ENCODE data around the gene TMEM147.
A peak's percentile ranks its signal among the peaks of the same experiment; 100 is the strongest.

Gene TMEM147, protein sequence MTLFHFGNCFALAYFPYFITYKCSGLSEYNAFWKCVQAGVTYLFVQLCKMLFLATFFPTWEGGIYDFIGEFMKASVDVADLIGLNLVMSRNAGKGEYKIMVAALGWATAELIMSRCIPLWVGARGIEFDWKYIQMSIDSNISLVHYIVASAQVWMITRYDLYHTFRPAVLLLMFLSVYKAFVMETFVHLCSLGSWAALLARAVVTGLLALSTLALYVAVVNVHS

DNA sequence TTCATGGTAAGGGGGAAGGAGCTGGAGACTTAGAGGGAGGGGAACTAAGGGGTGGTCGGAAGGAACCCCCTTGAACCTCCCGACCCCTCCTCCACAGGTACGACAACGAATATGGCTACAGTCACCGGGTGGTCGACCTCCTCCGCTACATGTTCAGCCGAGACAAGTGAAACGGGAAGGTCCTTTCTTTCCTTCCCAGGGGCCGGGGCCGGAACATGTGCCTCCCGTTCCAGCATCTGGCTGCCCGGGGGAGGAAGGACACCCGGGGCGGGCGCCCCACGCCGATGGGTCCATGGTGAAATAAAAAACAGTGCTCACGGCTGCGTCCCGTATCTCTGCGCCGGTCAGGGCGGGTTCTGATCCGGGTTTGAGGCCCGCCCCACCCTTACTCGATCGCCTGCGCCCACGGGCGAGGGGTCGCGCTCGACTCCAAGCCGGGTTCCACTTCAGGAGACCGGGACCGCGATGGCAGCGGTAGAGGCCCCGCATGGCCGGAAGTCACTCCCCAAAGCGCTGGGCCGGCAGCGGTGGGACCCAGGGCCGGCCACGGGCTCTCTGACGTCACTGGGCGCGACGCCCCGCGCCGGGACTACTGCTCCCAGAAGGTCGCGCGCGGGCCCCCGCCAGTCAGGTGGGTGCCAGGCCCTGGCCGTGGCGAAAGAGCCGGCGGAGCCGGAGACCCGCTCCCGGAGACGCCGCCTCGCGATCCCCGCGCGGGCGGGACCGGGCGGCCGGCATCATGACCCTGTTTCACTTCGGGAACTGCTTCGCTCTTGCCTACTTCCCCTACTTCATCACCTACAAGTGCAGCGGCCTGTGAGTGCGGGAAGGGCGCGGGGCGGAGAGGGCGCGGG, at the start of gene TMEM147:
TMEM147 (plus strand) TSS at position 626 of the 854 bp plus-strand sequence; CDS start at position 740, 114 bp downstream.
- peak; percentile 53 to 77 for DNase-seq (ENCODE audit: low read depth in 1 of 2, low spot score in 1 of 2)

DNA sequence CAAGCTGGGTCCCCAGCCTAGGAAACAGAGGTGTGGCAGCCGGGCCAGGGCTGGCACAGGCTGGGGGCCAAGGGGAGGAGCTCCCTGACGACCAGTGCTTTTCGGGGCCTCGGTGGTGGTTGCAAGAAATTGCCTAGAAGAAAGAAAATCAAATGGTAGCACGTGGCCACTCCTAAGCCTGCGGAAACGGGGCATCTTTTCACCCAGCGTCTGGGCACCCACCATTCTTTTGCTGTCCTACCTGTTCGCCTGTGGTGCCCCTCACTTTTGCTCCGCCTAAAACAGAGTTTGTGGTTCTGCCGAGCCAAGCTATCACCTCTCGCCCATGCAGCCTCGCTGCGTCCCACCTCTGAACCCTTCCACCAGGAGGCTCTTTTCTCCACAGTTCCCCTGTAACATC, 48.0 kb upstream of the TMEM147 start:
- no peak for DNase-seq (ENCODE audit: low read depth in 1 of 2, low spot score in 1 of 2)

DNA sequence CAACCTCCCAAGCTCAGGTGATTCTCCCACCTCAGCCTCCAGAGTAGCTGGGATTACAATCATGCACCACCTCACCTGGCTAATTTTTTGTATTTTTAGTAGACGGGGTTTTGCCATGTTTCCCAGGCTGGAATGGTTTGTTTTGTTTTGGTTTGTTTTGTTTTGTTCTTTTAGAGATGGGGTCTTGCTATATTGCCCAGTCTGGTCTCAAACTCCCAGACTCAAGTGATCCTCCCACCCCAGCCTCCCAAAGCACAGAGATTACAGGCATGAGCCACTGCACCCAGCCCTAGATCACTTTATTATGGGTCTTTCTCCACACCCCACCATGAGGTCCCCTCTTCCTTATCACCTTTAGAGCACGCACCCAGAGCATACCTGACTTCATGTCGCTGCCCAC, 47.2 kb upstream of the TMEM147 start:
- no peak for DNase-seq (ENCODE audit: low read depth in 1 of 2, low spot score in 1 of 2)

DNA sequence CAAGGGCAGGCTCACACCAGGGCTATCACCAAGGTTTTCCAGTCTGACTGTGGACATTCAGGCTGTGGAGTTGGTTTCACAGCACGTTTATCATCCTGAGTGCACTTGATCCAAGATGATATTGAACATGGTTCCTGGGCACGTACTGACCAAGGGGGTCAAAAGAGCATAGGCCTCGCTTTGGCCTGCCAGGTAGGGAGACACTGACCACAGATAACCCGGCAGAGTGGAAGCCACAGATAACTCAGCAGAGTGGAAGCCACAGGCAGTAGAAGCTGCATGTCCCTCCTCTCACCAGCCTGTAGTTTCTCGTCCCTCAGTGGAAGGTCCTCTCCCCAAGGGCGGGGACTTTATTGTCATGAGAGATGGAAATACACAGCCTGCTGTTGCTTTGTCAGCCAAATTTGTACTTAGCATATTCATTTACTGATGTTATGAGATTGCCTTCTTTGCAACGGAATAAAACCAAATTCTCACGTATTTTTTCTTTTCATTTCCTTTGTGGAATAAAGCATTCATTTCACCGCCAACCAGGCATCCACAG, 46.4 kb upstream of the TMEM147 start:
- no peak for DNase-seq (ENCODE audit: low read depth in 1 of 2, low spot score in 1 of 2)

DNA sequence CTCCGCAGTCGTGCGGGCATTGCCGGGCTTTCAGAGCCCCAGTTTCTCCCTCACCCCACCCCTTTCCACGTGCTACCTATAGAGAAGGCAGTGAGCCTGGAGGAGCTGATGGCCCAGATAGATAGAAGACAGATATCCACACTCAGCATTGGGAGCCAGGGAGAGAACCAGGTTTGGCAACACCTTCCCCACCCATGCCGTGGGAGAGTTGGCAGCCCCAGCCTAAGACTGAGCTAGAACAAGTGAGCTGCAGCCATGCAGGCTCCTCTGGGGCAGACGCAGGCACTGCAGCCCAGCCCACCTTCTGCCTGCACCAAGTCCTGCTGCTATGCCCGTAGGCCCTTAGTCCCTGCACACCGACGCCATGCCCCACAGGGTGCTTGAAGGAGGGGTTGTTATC, 44.8 kb upstream of the TMEM147 start:
- DNase-seq (ENCODE audit: low read depth in 1 of 2, low spot score in 1 of 2), result no peak

DNA sequence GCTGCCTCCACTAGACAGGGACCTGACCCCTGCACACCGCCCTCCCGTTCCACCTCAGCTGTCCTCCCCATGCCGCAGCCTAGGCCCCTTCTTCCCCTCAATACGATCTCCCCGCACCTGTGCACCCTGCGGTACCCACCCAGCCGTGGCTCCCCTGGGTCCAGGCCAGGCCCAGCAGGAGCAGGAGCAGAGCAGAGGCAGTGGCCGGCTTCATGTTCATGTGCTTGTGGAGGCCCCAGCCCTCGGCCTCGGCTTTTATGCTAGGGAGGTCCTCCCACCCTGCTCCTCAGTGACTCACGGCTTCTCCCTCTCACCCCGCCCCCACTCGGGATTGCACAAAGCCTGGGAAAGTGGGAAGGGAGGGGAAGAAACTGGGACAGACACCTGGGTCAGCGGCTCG, 43.7 kb upstream of the TMEM147 start:
- DNase-seq (ENCODE audit: low read depth in 1 of 2, low spot score in 1 of 2), result no peak

DNA sequence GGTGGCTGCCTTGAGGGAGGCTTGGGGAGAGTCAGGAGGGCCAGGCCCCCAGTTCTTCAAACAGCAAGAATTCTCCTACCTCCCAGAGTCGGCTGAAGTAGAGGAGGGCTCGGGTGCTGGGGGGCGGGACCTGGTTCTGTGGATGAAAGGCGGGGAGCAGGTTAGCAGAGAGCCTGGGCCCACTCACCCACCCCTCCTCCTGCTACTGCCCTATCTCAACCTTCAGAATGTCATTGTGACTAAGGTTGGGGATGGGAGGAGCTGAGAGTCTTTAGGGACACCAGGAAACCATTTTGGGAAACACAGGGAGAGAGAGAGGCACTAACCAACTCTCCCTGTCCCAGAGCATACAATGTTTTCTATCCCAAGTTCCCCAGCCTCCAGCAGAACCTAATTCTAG, 42.7 kb upstream of the TMEM147 start:
- DNase-seq (ENCODE audit: low read depth in 1 of 2, low spot score in 1 of 2), result no peak

DNA sequence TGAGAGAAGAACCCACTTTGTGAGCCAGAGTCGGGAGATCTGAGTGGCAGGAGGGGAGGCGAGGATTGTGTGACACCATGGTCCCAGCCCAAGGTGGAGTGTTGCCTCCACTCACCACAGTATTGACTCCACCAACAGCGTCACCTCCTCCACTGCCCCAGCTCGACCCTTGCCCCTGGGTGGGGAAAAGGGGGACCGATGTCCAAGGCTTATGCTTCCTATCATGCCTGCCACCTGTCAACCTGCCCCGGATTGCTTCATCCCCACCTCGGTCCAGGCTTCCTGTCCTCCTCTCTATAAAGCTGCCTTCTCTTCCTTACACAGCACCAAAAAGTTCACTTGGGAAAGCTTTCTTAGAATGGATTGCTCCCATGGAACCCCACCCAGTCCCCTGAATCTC, 39.4 kb upstream of the TMEM147 start:
- DNase-seq (ENCODE audit: low read depth in 1 of 2, low spot score in 1 of 2), result no peak

DNA sequence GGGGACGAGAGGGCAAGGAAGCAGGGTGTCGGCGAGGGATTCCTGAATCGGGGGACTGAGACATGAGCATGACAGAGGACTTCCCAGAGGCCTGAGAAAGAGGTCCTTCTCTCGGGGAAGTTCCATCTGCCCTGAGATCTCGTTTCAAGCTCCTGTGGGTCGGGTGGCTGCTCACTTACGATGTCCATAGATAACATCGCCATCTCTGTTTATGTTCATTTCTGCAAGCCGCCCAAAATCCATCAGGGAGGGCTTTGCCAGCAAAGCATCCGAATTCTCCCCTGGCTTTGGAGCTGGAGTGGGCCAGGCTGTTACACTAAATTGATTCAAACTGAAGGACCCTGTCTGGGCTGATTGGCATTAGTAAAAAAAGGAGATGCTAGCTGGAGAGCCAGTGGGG, 37.9 kb upstream of the TMEM147 start:
- DNase-seq (ENCODE audit: low read depth in 1 of 2, low spot score in 1 of 2), result no peak

DNA sequence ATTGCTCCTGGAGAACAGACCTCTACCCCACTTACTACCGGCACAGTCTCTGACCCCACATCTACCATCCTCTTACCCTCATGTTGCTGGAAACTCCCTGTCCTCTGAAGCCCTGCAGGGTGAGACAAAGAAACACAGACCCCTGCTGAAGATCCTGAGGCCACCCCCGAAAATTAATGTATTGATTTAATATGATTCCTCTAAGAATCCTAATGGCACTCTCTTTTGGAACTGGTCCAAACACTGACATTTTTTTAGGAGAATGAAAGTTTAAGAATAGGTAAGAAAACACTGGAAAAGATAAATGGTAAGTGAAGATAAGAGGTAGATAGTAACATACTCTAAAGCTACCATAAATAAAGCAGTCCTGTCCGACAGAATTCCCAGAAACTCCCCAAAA, 37.3 kb upstream of the TMEM147 start:
- no peak for DNase-seq (ENCODE audit: low read depth in 1 of 2, low spot score in 1 of 2)

DNA sequence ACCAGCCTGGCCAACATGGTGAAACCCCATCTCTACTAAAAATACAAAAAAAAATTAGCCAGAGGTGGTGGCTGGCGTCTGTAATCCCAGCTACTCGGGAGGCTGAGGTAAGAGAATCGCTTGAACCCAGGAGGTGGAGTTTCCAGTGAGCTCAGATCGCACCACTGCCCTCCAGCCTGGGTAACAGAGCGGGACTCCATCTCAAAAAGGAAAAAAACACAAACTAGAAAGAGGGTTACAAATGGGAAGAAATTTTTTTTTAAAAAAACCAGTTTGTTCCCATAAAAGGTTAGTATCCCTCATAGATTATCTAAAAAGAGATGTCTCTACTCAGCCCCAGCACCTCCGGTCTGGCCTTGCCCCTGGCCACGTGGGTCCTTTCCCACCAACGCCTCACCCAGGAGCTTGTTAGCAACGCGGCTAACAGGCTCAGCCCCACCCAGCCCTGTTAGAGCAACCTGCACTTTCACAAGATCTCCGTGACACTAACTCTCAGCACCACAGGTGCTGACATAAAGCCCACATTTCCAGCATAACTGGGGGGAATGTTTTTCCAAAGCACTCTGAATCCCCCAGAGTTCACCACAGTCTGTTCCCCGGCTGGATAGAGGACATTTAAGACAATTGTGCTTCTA, 36.3 kb upstream of the TMEM147 start:
- no peak for DNase-seq (ENCODE audit: low read depth in 1 of 2, low spot score in 1 of 2)

DNA sequence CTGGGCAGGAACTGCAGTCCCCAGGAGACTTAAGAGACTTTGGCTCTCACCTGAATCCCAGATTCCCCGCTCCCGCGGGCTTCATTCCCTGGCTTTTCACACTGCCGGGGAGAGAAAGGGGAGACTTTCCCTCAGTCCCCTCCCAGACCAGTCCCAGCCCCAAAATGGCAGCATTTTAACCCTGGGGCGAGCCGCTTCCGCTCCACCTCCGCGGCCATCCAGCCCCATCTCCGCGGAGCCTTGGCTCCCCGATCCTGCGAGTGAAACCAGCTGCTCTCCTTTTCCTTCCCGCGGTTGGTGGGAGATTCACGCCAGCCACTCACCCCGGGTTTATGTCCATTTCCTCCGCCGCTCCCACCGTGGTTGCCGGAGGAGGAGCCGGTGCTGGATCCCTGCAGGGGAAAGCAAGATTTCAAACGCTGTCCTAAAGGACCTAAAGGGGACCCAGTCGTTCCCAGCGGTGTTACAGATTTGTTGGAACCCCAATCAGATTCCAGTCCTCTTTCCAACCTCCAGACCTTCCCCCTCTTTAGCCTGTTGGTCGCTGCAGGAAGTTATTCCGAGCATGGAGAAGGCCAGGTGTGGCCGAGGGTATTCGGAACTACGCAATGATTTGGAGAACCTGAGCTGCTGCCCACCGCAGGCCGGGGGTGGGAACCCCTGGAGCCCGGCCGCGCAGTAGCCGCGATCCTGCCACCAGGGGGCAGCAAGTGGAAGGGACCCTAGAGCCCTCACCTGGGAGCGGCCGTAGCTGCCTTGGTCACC, 35.4 kb upstream of the TMEM147 start:
- DNase-seq (ENCODE audit: low read depth in 1 of 2, low spot score in 1 of 2), result peak; percentile 42 to 69

DNA sequence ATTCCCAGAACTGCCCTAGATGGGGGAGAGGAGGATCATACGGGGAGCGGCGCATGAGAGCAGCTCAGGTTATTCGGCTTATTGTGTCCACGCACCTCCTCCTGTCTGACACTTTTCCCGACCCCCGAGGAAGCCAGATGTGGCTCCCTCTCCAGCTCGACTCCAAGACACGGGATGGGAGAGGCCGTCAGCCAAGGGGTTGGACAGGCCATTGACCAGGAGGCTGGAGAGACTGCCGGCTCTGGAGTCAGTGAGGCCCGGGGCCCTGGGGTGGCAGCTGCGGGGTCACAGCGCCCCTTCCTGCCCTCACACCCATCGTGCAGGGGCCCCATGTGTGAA, 34.8 kb upstream of the TMEM147 start:
- DNase-seq (ENCODE audit: low read depth in 1 of 2, low spot score in 1 of 2), result no peak

DNA sequence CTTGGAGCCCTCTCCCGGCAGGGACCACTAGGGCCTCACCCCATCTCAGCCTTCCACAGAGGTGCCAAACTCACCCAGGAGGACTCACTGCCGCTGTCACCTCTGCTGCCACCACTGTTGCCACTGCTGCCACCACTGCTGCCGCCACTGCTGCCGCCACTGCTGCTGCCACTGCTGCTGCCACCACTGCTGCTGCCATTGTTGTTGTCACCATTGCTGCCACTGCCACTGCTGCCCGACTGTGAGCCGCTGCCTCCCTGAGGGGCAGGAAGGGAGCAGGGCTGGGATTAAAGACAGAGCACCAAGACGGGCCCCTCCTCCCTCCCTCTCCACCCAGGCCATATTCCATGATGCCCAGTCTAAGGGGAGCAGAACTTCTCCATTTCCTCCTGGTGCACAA, 34.1 kb upstream of the TMEM147 start:
- no peak for DNase-seq (ENCODE audit: low read depth in 1 of 2, low spot score in 1 of 2)

DNA sequence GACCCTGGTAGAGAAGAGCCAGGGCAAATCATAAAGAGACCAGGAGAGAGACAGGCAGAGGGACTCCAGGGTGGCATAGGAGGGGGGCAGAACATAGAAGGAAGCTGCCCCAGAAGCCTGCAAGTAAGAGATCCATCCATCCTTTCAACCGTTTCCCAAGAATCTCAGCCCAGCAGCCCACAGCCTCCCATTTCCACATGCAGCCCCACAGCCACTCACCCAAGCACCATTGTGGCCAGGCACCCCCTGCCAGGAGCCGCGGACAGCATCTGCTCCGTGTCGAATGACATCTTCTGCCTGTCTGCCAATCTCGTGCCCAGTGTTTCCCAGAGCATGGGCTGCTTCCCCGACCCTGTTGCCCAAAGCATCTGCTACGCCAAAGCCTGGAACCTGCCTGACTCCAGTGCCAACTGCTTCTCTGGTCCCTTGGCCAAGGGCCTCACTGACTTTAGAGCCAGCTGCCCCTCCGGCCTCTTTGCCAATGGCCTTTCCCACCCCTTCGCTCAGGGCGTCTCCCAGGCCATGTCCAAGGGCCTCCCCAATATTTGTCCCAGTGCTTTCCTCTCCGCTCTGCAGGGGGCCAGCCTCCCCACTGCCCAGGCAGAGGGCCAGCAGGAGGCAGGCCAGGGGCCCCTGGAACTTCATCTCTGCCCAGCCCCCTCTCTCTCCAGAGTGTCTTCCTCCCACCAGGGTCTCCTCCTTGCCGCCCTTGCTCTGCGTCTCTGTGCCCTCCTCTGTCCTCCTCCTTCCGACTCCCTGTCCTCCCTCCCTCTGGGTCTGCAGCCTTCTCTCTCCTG, 32.4 kb upstream of the TMEM147 start:
- no peak for DNase-seq (ENCODE audit: low read depth in 1 of 2, low spot score in 1 of 2)

DNA sequence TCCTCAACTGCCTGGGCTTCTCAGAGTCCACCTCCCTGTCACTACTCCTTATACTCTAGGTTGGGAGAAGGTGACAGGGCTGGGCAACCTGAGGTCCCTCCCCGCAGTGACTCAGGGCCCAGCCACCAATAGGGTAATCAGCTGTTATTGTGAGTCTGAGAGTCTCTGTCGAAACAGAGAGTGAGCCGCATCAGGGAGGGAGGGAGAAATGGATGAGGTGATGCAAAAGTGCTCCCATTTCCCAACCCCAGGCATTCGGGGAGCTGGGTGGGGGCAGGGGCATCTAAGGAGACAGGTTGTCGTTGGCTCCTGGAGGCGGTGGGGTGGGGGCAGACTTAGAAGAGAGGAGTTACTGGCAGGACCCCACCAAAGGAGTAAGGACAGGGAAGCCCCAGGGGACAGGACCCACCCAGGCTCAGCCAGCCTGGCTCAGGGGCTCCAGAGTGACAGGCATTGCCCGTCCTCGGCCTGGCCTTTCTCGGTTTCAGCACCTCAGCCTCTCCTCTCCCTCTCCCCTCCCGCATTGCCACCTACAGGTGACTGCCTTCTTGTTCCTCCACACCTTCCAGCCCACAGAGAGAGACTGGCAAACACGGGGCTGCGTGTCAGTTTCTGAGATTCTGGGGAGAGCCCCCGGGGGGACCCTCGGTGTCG, 31.7 kb upstream of the TMEM147 start, which contains the start of gene DMKN:
DMKN (minus strand) TSS at position 22 of the 654 bp plus-strand sequence. CDS start 174 bp downstream, outside the sequence.
- no peak for DNase-seq (ENCODE audit: low read depth in 1 of 2, low spot score in 1 of 2)

DNA sequence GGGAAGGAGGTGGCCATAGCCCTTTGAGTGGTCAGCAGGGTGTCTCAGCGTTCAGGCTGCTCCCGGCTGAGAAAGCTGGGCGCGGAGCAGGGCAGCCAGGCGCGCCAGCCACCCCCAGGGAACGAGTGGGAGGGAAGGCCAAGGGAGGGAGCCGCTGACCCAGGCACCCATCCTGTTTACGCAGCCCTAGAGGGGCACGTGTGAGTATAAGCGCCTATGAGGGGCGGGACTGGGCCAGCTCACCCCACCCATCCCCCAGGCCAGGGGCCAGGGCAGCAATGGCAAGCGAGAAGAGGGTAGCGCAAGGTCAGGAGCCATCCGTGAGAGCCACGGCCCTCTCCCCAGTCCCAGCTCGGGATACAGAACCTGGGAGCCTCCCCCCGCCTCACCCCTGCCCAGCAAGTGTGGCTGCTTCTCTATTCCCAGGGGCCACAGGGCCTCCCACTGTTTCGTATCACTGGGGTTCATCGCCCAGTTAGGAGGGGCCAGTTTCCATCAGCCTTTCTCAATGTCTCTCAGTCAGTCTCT, 31.1 kb upstream of the TMEM147 start:
- DNase-seq (ENCODE audit: low read depth in 1 of 2, low spot score in 1 of 2), result no peak

DNA sequence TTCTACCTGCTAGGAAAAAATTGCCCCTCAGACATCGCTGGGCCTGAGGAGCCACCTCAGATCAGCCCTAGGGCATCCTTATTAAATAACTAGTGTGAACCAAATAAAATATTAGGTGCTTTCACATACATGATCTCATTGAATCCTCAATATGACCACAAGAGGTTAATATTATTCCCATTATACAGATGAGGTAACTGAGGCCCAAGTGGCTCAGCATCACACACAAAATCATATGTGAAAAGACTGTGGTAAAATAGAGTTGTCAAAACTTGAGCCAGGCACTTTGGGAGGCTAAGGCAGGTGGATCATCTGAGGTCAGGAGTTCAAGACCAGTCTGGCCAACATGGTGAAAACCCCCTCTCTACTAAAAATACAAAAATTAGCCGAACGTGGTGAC, 29.1 kb upstream of the TMEM147 start:
- no peak for DNase-seq (ENCODE audit: low read depth in 1 of 2, low spot score in 1 of 2)

DNA sequence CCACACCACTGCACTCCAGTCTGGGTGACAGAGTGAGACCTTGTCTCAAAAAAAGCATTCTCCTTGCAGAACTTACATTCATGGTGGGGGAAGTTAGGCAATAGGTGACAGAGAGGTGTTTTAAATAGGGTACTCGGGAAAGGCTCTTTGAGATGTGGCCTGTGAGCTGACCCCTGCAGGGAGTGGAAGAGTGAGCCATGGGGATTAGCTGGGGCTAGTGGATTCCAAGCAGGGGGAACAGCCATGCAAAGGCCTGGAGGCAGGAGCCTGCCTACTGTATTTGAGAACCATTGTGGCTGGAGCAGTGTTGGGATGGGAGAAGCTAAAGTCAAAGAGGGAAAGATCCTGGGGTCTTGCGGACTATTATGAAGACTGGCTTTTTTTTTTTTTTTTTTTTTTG, 28.1 kb upstream of the TMEM147 start:
- no peak for DNase-seq (ENCODE audit: low read depth in 1 of 2, low spot score in 1 of 2)

DNA sequence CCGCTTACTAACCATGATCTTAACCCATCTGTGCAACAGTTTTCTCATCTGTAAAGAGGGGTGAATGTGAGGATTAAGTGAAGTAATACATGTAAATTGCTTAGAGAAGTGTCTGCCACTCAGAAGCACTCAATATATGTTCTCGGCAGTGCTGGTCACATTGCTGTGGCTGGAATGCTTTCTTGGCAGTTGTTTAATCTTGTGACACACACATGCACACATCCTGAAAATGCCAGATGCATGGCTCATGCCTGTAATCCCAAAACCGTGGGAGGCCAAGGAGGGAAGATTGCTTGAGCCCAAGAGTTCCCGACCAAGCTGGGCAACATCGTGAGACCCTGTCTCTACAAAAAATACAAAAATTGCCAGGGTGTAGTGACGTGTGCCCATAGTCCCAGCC, 27.1 kb upstream of the TMEM147 start:
- DNase-seq (ENCODE audit: low read depth in 1 of 2, low spot score in 1 of 2), result no peak

All from stimulated activated CD4-positive, alpha-beta T cell treated with anti-CD3 and anti-CD28 coated beads, Interleukin-15, amount 100 ng/mL, for 1 hour (primary cell).